ENCODE results near the gene SLC35D3.
A peak's percentile ranks its signal among the peaks of the same experiment; 100 is the strongest.
"Not testable (repeated sequence)": the region's sequence is repeated elsewhere in the genome, so short reads cannot be mapped to it uniquely, and the experiment has no call there.

The SLC35D3 gene

DNA sequence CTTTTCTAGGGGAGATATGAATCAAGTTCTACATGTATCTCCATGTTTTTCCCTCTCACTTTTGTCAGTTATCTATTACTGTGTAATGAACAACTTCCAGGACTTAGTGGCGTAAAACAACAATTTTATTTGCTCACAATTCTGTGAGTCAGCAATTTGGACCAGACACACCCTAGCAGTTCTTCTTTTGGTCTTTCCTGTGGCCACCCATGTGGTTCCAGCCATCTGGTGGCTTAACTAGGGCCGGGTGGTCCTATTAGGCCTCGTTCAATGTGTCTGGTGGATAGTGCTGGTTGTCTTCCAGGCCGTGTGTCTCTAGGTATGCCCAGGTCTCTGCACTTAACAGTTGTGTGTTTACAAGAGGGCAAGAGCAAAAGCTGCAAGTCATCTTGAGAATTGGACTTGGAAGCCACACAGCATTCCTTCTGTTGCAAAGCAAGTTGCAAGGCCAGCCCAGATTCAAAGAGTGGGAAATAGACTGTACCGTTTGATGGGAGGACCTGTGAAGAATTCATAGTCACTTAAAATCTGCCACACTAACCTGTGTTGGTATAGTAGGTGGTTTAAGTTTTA, 20.8 kb upstream of the SLC35D3 start:
- TF ChIP-seq, protein P1, sequence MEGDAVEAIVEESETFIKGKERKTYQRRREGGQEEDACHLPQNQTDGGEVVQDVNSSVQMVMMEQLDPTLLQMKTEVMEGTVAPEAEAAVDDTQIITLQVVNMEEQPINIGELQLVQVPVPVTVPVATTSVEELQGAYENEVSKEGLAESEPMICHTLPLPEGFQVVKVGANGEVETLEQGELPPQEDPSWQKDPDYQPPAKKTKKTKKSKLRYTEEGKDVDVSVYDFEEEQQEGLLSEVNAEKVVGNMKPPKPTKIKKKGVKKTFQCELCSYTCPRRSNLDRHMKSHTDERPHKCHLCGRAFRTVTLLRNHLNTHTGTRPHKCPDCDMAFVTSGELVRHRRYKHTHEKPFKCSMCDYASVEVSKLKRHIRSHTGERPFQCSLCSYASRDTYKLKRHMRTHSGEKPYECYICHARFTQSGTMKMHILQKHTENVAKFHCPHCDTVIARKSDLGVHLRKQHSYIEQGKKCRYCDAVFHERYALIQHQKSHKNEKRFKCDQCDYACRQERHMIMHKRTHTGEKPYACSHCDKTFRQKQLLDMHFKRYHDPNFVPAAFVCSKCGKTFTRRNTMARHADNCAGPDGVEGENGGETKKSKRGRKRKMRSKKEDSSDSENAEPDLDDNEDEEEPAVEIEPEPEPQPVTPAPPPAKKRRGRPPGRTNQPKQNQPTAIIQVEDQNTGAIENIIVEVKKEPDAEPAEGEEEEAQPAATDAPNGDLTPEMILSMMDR (IDR thresholded peaks at IDR 0.05; ENCODE audit: control insufficient read depth, extremely low read depth, insufficient read depth), result no peak
- DNase-seq (ENCODE audit: low read depth), result no peak
- no peak overlapping the region for H3K4me3 ChIP-seq (ENCODE audit: low read depth, low read length)

DNA sequence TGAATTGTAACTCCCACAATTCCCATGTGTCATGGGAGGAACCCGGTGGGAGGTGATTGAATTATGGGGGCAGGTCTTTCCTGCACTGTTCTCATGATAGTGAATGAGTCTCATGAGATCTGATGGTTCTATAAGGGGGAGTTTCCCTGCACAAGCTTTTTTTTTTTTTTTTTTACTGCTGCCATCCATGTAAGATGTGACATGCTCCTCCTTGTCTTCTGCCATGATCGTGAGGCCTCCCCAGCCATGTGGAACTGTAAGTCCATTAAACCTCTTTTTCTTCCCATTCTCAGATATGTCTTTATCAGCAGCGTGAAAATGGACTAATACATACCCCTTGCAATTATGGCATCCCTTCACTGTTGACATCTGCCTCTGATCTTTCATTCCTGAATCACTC, 17.6 kb upstream of the SLC35D3 start:
- DNase-seq (ENCODE audit: low read depth); H3K4me3 ChIP-seq (ENCODE audit: low read depth, low read length): not testable (repeated sequence)

DNA sequence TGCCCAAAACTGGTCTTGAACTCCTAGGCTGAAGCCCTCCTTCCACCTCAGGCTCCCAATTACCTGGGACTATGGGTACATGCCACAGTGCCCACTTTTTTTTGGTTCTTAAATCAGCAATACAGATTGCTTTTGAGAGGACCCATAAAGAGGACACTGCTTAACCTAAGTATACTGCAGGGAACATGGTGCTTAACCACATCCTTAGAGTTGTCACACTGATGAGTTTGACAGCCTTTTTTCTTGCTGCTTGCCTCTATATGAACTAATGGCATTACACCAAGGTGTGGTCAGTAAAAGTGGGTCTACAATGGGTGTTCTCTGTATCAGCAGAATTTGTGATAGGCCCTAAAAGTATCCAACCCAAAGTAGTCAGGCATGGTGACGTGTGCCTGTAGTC, 7.2 kb upstream of the SLC35D3 start:
- no peak for DNase-seq (ENCODE audit: low read depth)
- no peak overlapping the region for H3K4me3 ChIP-seq (ENCODE audit: low read depth, low read length)
- TF ChIP-seq, protein P1 (IDR thresholded peaks at IDR 0.05; ENCODE audit: control insufficient read depth, extremely low read depth, insufficient read depth), result no peak

DNA sequence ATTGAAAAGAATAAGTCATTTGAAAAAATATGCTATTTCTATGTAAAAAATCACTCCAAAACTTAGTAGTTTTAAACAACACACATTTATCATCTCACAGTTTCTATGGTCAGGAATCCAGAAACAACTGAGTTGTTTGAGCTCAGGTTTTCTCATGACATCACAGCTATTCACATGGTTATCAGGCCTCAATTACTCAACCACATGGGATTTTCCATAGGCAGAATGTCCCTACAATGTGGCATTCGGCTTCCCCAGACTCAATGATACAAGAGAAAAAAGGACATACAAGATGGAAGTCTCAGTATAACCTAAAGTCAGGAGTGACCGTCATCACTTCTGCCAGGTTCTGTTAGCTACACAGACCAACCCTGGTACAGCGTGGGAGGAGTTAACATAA, 3.4 kb upstream of the SLC35D3 start:
- DNase-seq (ENCODE audit: low read depth), result no peak
- TF ChIP-seq, protein P1 (IDR thresholded peaks at IDR 0.05; ENCODE audit: control insufficient read depth, extremely low read depth, insufficient read depth), result no peak
- no peak overlapping the region for H3K4me3 ChIP-seq (ENCODE audit: low read depth, low read length)

DNA sequence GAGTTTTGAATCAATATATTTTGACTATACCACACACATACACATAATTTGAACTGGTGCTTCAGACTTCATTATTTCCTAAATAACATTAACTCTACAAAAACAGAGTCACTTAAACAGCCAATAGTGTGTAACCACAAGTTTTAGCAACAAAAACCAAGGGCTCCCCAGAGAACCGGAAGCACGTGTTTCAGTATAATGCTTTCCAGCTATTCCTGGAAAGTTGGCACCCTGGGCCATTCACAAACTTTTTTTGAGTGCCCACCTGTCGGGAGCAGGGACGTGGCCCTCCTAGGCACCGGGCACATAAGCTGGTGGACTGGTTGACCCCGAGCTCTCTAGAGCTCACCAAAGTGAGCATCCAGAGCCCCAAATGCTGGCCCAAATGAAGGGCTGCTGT, 1.9 kb upstream of the SLC35D3 start:
- DNase-seq (ENCODE audit: low read depth), result no peak
- TF ChIP-seq, protein P1 (IDR thresholded peaks at IDR 0.05; ENCODE audit: control insufficient read depth, extremely low read depth, insufficient read depth), result no peak
- H3K4me3 ChIP-seq (ENCODE audit: low read depth, low read length), result no peak overlapping the region

DNA sequence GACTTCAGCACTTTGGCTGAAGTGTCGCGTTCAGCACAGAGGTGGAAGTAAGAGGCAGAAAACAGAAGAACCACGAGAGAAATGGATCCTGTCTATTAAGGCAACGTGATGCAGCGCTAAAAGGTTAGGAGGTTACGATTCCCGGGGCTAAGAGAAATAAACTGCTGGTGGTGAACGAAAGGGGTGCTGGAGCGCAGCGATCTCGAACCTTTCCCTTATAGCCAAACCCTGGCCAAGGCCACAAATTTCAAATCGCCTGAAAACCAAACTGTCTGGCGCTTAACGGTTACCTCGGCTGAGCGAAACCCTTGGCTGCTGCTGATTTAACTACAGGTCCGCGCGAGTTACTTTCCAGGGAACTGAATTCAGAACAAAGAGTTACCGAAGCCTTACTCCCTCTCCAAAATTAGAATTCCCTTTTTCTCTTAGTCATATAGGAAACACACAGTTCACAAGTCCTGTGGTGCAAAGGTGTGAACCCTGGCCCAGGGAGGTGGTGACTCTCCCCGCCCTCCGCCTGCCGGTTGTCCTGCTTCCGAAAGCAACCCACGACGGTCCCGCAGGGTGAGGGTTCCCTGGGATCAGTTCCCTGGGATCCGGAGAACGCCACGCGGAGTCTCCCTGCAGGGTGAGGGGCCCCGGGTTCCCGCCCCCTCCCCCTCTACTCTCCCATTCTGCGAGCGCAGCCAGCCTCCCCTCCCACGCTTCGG, 1.3 kb upstream of the SLC35D3 start:
- no peak for DNase-seq (ENCODE audit: low read depth)
- no peak overlapping the region; the same call in 1 of the 2 replicates for H3K4me3 ChIP-seq (ENCODE audit: low read depth, low read length)
- TF ChIP-seq, protein P1 (IDR thresholded peaks at IDR 0.05; ENCODE audit: control insufficient read depth, extremely low read depth, insufficient read depth), result no peak

DNA sequence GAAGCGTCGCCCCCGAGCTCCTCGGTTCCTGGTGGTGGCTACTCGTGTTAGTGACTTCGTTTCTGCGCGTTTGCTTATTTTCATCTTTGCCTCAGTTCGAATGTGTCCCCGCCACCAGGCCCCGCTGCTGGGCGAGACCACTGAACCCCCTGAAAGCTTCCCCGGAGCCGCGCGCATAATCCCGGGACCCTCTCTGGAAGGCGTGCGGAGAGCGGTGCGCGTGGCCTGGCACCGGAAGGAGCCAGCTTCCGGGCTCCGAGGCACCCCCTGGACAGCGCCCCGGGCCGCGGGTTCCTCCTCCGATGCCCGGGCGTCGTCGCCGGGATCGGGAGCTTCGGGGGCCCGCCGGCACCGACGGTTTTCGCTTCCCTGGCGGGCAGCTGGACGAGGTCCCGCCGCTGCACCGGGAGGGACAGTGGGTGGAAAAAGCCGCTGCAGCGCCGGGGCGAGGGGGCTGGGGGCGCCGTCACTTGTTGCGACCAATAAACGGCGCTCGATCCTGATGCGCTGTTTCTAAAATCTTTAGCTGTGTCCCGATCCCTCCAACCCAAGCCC, 643 bp upstream of the SLC35D3 start:
- TF ChIP-seq, protein P1 (IDR thresholded peaks at IDR 0.05; ENCODE audit: control insufficient read depth, extremely low read depth, insufficient read depth), result no peak
- no peak for DNase-seq (ENCODE audit: low read depth)
- H3K4me3 ChIP-seq (ENCODE audit: low read depth, low read length), result peak overlapping the region; percentile 46
